Kidney (tissue), 14 donors: Measurements from ENCODE around the gene APBB2. TPM values are rescaled to one million over a fixed set of nuclear protein-coding genes. Genes with fewer than 3 reads are reported as not detected.
A peak's percentile ranks its signal among the peaks of the same experiment; 100 is the strongest.

ENCODE experiments used
- DNase-seq, 5 donors: peaks; one replicate each; pipeline ENCODE4 v3.0.0-alpha.2; 2013 to 2020
- FAIRE-seq: peaks from 2 replicates; lab custom pipeline; 2012; peaks lifted over from hg19 to GRCh38; lab: Jason Lieb, UNC
- H3K27ac ChIP-seq, 2 donors: one replicate each; pipeline ENCODE4 v1.7.0; 2013; ENCODE audit warnings: low read depth in 2 of 2, low read length in 2 of 2, inconsistent platforms in 1 of 2
- H3K27me3 ChIP-seq: one replicate; pipeline ENCODE4 v1.7.1; 2013; ENCODE audit warnings: low read length, inconsistent platforms; ENCODE audit not compliant: control insufficient read depth, insufficient read depth
- H3K36me3 ChIP-seq, 3 donors: one replicate each; pipeline versions ENCODE4 v1.7.0 to v1.7.1; 2013; ENCODE audit warnings: low read length in 3 of 3, control low read depth in 1 of 3, inconsistent platforms in 1 of 3; ENCODE audit not compliant: insufficient read depth in 3 of 3, control insufficient read depth in 2 of 3
- H3K4me1 ChIP-seq, 3 donors: one replicate each; pipeline versions ENCODE4 v1.7.0 to v1.7.1; 2013; ENCODE audit warnings: low read length in 3 of 3, inconsistent platforms in 1 of 3, low read depth in 1 of 3; ENCODE audit not compliant: control insufficient read depth in 2 of 3, insufficient read depth in 2 of 3
- H3K4me3 ChIP-seq, 3 donors: one replicate each; pipeline versions ENCODE4 v1.7.0 to v1.8.1; 2013; ENCODE audit warnings: low read length in 3 of 3, control low read depth in 1 of 3, inconsistent platforms in 1 of 3
- H3K9ac ChIP-seq, 3 donors: one replicate each; pipeline versions ENCODE4 v1.7.0 to v1.7.1; 2013; ENCODE audit warnings: low read length in 3 of 3, control low read depth in 1 of 3, inconsistent platforms in 1 of 3
- H3K9me3 ChIP-seq, 3 donors: one replicate each; pipeline versions ENCODE4 v1.7.0 to v1.7.1; 2013; ENCODE audit warnings: low read length in 3 of 3, control low read depth in 1 of 3, inconsistent platforms in 1 of 3; ENCODE audit not compliant: control insufficient read depth in 2 of 3, insufficient read depth in 1 of 3
- intact Hi-C: fragments of 100-400 bp; cut with DNase I; formaldehyde crosslinking; loops from one replicate; pipeline ENCODE4 v1.11.1; 2022
- polyA plus RNA-seq: library from polyadenylated mRNA; stranded (reverse); fragments of 350-450 nt; fragmentation: Illumina TruSeq; extraction: RNeasy Lipid Tissue Mini Kit (QIAGEN cat#74804); gene quantifications from one replicate; pipeline ENCODE4 v1.2.3, GENCODE V29; 2014; ENCODE audit warnings: low read depth, low replicate concordance; ENCODE audit not compliant: insufficient read depth
- total RNA-seq: library from RNA; stranded (reverse); fragmentation: NEBNext Ultra II Directional; extraction: Animal tissue kit (Norgen Biotek cat#: 25700); gene quantifications from one replicate; pipeline ENCODE4 v1.2.1, GENCODE V29; 2021
- TF ChIP-seq, protein P1 (sequence below): IDR thresholded peaks from 3 replicates; pipeline ENCODE4 v1.5.1; 2012; ENCODE audit warnings: mild to moderate bottlenecking, moderate library complexity, borderline replicate concordance; ENCODE audit not compliant: insufficient read depth; ENCODE audit errors: extremely low read depth
- donor health status: control.
- donor health status: control.
- donor health status: control.
- donor health status: control.
- donor health status: control.
- donor health status: DM: yes; HTN: yes; CAD: no.
- donor health status: Normal renal cell carcinoma (clear cell type).

APBB2 gene
- total and polyA plus RNA-seq, 2 donors from 2014 or later, result 13.4 to 65.6 TPM

DNA sequence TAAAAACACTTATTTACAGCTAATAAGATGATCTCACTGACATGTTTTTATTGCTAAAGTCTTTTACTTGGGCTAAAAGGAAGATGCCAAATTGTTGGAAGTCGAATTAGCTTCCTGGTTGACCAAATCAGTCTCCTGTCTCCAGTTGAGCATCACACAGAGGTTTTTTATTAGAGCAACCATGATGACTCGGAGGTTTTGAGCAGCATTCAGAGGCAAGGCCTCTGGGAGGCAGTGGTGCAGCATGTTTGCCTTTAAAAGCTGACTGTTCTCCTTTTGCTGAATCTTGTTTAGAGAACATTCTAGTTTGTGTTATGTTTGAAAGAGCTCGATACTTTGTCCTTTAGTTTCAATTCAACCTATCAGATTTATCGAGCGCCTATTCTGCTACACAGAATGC lies 44.4 kb upstream of the APBB2 start:
- peaks cover 0 to 2% (median 0%) of the 10 kb centered on the region in 3 donors for H3K4me1 ChIP-seq
- H3K36me3 ChIP-seq, result no peaks in the 10 kb centered on the region
- intact Hi-C loops, result no loop called here
- H3K9me3 ChIP-seq, result no peaks in the 10 kb centered on the region
- DNase-seq (peak in 3 of 5 donors; percentile 59 to 81 (median 66)), FAIRE-seq (peak; percentile 77)
- H3K27ac ChIP-seq, result no peak overlapping the region
- no peak overlapping the region for H3K9ac ChIP-seq
- H3K4me3 ChIP-seq, result no peak overlapping the region
- H3K27me3 ChIP-seq, result peaks cover 2% of the 10 kb centered on the region
- TF ChIP-seq, protein P1, sequence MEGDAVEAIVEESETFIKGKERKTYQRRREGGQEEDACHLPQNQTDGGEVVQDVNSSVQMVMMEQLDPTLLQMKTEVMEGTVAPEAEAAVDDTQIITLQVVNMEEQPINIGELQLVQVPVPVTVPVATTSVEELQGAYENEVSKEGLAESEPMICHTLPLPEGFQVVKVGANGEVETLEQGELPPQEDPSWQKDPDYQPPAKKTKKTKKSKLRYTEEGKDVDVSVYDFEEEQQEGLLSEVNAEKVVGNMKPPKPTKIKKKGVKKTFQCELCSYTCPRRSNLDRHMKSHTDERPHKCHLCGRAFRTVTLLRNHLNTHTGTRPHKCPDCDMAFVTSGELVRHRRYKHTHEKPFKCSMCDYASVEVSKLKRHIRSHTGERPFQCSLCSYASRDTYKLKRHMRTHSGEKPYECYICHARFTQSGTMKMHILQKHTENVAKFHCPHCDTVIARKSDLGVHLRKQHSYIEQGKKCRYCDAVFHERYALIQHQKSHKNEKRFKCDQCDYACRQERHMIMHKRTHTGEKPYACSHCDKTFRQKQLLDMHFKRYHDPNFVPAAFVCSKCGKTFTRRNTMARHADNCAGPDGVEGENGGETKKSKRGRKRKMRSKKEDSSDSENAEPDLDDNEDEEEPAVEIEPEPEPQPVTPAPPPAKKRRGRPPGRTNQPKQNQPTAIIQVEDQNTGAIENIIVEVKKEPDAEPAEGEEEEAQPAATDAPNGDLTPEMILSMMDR, result peak; percentile 58

DNA sequence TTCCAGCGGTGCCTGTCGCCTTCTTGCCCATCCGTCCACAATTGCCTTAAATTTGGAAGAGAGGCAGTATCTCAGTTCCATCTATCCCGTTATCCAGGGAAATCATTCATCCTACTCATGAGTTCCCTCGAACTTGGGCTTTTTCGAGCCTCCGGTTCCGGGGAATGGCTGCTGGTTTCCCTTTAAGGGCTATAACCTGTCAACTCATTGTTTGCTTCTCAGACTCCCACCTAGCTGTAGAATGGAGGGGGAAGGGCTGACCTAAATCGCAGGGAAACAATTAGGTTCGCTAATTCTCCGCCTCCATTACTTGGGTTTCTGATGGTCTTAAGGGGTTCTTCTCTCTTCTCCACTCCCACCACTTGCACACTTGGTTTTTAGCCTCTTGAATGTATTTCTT lies 43.6 kb upstream of the APBB2 start:
- peak in 3 of 5 donors; percentile 11 to 30 (median 29) for DNase-seq
- H3K4me1 ChIP-seq, result peaks cover 0 to 2% (median 0%) of the 10 kb centered on the region in 3 donors
- H3K36me3 ChIP-seq, result no peaks in the 10 kb centered on the region
- no peaks in the 10 kb centered on the region for H3K9me3 ChIP-seq
- no peak overlapping the region for H3K27ac ChIP-seq
- no peak for FAIRE-seq
- TF ChIP-seq, protein P1, result no peak
- peak overlapping the region; percentile 37 to 51 (median 45) for H3K4me3 ChIP-seq
- H3K27me3 ChIP-seq, result peaks cover 2% of the 10 kb centered on the region
- no peak overlapping the region for H3K9ac ChIP-seq
- intact Hi-C loops, result no loop called here

DNA sequence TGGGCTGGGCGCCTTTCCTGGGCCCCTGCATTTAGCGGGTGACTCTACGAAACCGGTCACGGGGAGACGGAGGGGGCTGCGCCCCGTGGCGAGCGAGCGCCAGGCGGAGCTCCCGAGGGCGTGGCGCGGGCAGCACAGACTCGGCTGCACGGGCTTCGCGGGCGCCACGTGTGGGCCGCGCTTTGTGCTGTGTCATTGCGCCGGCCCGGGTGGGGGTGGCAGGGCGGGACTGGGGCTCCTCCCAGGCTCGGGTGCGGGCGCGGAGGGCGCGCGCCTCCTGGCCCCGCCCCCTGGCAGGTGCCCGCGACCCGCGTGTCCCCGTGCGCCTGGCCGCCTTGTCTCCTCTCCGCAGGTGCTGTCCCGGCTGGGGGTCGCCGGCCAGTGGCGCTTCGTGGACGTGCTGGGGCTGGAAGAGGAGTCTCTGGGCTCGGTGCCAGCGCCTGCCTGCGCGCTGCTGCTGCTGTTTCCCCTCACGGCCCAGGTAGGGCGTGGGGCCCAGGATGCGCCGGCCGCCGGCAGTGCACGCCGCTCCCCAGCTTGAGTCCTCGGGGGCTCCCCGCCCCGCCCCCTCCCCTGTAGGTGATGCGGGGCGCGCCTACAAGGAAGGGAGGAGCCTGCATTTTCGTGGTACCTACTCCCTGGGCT lies 43.0 kb upstream of the APBB2 start:
- DNase-seq, result peak; percentile 58 to 82 (median 70)
- TF ChIP-seq, protein P1, result no peak
- no peak for FAIRE-seq
- intact Hi-C loops, result no loop called here
- Histone ChIP-seq H3K9ac (no peak overlapping the region), H3K9me3 (no peaks in the 10 kb centered on the region), H3K36me3 (no peaks in the 10 kb centered on the region), H3K27ac (no peak overlapping the region), H3K27me3 (peaks cover 2% of the 10 kb centered on the region), H3K4me1 (peaks cover 0 to 2% (median 0%) of the 10 kb centered on the region in 3 donors), H3K4me3 (peak overlapping the region; percentile 37 to 51 (median 45))
